AG04450 (cell line): ENCODE results near the gene REEP5. TPM values are rescaled to one million over a fixed set of nuclear protein-coding genes. Genes with fewer than 3 reads are reported as not detected.

Source experiments
- CTCF ChIA-PET: fragments of 300-600, 350-600 bp; formaldehyde crosslinking; extraction: SDS; loops from one replicate; lab custom pipeline; 2022; ENCODE audit warnings: antibody characterized with exemption, inconsistent platforms; lab: Charles Lee
- POLR2A ChIA-PET: fragments of 350-600 bp; formaldehyde crosslinking; extraction: SDS; loops from one replicate; lab custom pipeline; 2021; ENCODE audit warnings: antibody characterized with exemption, inconsistent platforms; lab: Yijun Ruan, JAX
- DNase-seq: peaks from one replicate; pipeline ENCODE4 v3.0.0-alpha.2; 2011; ENCODE audit warnings: low read depth, low spot score
- H3K27ac ChIP-seq: one replicate; pipeline ENCODE4 v1.5.1; 2012; ENCODE audit warnings: low read depth, low read length, control low read depth
- H3K27me3 ChIP-seq: one replicate; pipeline ENCODE4 v1.6.0; 2012; ENCODE audit warnings: low read length; ENCODE audit not compliant: control insufficient read depth, insufficient read depth
- H3K4me3 ChIP-seq: 2 replicates; pipeline ENCODE4 v1.5.1; 2011; ENCODE audit warnings: mild to moderate bottlenecking, low read depth, low read length, control low read depth
- H3K9me3 ChIP-seq: 2 replicates; pipeline ENCODE4 v1.5.1; 2012; ENCODE audit warnings: low read length; ENCODE audit not compliant: control insufficient read depth, insufficient read depth
- polyA plus RNA-seq: library from polyadenylated mRNA; depleted of rRNA; stranded (reverse); fragments of >200 nt; gene quantifications from 2 replicates; pipeline ENCODE4 v1.2.3, GENCODE V29; 2011
- TF ChIP-seq, protein P1 (sequence below): IDR thresholded peaks from 2 replicates; pipeline ENCODE4 v1.5.1; 2011; ENCODE audit warnings: low read depth, low read length, control low read depth, inconsistent platforms

REEP5 gene
- polyA plus RNA-seq, 1 experiment = 163 TPM

DNA sequence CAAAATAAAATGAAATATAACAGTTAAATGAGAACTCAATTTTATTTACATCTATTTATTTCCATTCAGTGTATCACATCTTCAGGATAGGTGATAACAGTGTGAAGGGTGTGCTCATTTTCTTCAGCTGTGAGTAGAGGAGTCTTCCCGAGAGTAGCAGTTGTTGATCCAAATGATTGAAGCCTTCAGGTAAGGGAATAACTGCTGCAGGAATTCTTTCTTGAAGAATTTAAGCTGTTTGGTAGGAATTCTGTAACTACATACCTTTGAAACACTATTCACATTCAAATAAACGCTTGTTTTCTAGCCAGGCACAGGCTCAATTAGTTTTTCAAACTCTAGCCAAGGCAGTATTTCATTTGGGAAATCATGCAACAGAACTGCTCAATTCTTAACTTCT lies 45.7 kb downstream of the REEP5 start:
- POLR2A ChIA-PET = no interaction called here
- no peak overlapping the region for H3K4me3 ChIP-seq
- TF ChIP-seq, protein P1, sequence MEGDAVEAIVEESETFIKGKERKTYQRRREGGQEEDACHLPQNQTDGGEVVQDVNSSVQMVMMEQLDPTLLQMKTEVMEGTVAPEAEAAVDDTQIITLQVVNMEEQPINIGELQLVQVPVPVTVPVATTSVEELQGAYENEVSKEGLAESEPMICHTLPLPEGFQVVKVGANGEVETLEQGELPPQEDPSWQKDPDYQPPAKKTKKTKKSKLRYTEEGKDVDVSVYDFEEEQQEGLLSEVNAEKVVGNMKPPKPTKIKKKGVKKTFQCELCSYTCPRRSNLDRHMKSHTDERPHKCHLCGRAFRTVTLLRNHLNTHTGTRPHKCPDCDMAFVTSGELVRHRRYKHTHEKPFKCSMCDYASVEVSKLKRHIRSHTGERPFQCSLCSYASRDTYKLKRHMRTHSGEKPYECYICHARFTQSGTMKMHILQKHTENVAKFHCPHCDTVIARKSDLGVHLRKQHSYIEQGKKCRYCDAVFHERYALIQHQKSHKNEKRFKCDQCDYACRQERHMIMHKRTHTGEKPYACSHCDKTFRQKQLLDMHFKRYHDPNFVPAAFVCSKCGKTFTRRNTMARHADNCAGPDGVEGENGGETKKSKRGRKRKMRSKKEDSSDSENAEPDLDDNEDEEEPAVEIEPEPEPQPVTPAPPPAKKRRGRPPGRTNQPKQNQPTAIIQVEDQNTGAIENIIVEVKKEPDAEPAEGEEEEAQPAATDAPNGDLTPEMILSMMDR = no peak
- no peaks in the 10 kb centered on the region for H3K27me3 ChIP-seq
- DNase-seq = no peak
- no peak overlapping the region for H3K27ac ChIP-seq
- H3K9me3 ChIP-seq = no peaks in the 10 kb centered on the region
- CTCF ChIA-PET = no interaction called here

- no peak for DNase-seq
- Histone ChIP-seq H3K27me3 (no peaks in the 10 kb centered on the region), H3K27ac (no peak overlapping the region), H3K4me3 (no peak overlapping the region), H3K9me3 (no peaks in the 10 kb centered on the region)
- CTCF ChIA-PET = interaction anchor here (1.1 kb wide), 1 partner anchor 23 kb away, joined by 3 read pairs; no protein-coding TSS in a partner anchor
- POLR2A ChIA-PET = interaction anchor here (1.3 kb wide), 1 partner anchor 10 kb away, joined by 4 read pairs; the partner anchor contains the start of gene SRP19
- TF ChIP-seq, protein P1 = no peak
Measured at GRCh38 chr5:112870966-112871365, 51.1 kb downstream of the REEP5 start.

DNA sequence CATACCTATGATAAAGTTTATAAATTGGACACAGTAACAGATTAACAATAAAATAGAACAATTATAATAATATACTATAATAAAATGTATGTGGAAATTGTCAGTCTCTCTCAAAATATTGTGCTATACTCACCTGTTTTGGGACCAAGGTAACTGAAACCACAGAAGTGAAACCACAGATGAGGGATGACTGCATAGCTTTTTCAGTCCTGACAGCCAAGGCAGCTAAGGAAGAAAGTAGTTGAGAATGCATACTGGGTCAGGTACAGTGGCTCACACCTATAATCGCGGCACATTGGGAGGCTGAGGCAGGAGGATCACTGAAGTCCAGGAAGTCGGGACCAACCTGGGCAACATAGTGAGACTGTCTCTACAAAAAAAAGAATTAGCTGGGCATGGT lies 52.1 kb downstream of the REEP5 start:
- ChIA-PET POLR2A (interaction anchor here (1.3 kb wide), 1 partner anchor 9 kb away, joined by 4 read pairs; the partner anchor contains the start of gene SRP19), CTCF (interaction anchor here (1.1 kb wide), 1 partner anchor 22 kb away, joined by 3 read pairs; no protein-coding TSS in a partner anchor)
- no peak overlapping the region for H3K4me3 ChIP-seq
- no peak overlapping the region for H3K27ac ChIP-seq
- TF ChIP-seq, protein P1 = no peak
- no peaks in the 10 kb centered on the region for H3K27me3 ChIP-seq
- DNase-seq = no peak
- no peaks in the 10 kb centered on the region for H3K9me3 ChIP-seq

- Histone ChIP-seq H3K4me3 (no peak overlapping the region), H3K27me3 (no peaks in the 10 kb centered on the region), H3K9me3 (no peaks in the 10 kb centered on the region), H3K27ac (no peak overlapping the region)
- POLR2A ChIA-PET = no interaction called here
- DNase-seq = no peak
- CTCF ChIA-PET = interaction anchor here (0.9 kb wide), 1 partner anchor 316 kb away, joined by 3 read pairs; no protein-coding TSS in a partner anchor
- TF ChIP-seq, protein P1 = no peak
Measured at GRCh38 chr5:112867411-112867810, 54.6 kb downstream of the REEP5 start.

DNA sequence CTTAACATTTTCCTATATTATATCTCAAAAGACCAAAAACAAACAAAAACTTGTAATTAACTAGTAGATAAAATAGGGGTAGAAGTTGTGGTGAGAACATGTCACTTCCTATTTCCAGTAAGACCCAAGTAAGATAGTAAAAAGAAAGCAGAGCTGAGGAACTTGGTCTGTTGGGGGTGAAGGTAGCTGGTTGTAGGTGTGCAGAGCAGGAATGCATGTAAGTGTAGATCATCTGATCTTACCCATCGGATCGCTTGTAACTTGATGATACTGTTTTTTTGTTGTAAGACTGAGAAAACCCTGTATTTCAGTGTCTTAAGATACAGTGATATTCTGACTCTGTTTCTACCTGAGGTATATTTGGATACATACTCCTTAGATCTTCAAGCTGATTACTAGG lies 55.3 kb downstream of the REEP5 start:
- H3K4me3 ChIP-seq = no peak overlapping the region
- H3K27ac ChIP-seq = no peak overlapping the region
- H3K9me3 ChIP-seq = no peaks in the 10 kb centered on the region
- ChIA-PET CTCF (interaction anchor here (0.7 to 0.9 kb wide), 2 partner anchors 316 to 741 kb away, joined by 3 to 6 read pairs; no protein-coding TSS in a partner anchor), POLR2A (no interaction called here)
- TF ChIP-seq, protein P1 = no peak
- H3K27me3 ChIP-seq = no peaks in the 10 kb centered on the region
- DNase-seq = no peak
